HG03066 (cell line): ENCODE measurements around the gene MED4.
A peak's percentile ranks its signal among the peaks of the same experiment; 100 is the strongest.

Experiments used
- ATAC-seq: cut with Tn5 transposase; IDR thresholded peaks from one replicate; pipeline ENCODE4 v1.9.1; 2021; ENCODE audit warnings: low read depth; ENCODE audit not compliant: unreplicated experiment

The MED4 gene

GRCh38 chr13:48094781-48095502 is at the start of gene MED4:
MED4 (minus strand) TSS chr13:48095104; CDS start chr13:48095078, 26 bp downstream.
- ATAC-seq = peak; percentile 80

GRCh38 chr13:48144413-48145035 is 49.6 kb upstream of the MED4 start:
- ATAC-seq = no peak

GRCh38 chr13:48142436-48142835 is 47.5 kb upstream of the MED4 start:
- peak; percentile 90 for ATAC-seq

DNA sequence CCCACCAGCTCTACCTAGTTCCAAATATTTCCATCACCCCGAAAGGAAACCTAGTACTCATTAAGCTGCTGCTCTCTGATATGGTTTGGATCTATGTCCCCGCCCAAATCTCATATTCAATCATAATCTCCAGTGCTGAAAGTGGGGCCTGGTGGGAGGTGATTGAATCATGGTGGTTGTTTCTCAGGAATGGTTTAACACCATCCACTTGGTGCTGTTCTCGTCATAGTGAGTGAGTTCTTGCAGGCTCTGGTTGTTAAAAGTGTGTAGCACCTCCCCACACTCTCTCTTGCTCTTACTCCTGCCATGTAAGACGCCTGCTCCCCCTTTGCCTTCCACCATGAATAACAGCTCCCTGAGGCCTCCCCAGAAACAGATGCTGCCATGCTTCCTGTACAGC is 43.4 kb upstream of the MED4 start:
- no peak for ATAC-seq

- no peak for ATAC-seq
Measured at GRCh38 chr13:48132961-48133360, 38.1 kb upstream of the MED4 start.

DNA sequence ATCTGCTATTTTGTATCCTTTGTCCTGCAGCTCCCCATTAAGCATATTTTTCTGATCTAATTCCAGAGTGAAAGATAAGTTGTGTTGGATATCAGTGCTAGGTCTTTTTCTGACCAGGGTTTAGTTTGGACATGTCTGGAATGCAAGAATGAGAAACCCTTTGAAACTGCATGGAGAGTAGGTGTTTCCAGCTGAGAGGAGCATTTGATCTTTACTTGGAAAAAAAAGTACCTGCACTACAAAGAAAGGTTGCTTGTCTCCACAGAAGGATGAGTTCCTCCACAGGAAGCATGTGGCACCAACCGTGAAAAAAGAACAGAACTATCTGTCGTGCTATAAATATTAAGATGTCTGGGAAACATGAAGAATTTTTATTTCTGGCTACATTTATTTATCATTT is 36.6 kb upstream of the MED4 start:
- no peak for ATAC-seq

DNA sequence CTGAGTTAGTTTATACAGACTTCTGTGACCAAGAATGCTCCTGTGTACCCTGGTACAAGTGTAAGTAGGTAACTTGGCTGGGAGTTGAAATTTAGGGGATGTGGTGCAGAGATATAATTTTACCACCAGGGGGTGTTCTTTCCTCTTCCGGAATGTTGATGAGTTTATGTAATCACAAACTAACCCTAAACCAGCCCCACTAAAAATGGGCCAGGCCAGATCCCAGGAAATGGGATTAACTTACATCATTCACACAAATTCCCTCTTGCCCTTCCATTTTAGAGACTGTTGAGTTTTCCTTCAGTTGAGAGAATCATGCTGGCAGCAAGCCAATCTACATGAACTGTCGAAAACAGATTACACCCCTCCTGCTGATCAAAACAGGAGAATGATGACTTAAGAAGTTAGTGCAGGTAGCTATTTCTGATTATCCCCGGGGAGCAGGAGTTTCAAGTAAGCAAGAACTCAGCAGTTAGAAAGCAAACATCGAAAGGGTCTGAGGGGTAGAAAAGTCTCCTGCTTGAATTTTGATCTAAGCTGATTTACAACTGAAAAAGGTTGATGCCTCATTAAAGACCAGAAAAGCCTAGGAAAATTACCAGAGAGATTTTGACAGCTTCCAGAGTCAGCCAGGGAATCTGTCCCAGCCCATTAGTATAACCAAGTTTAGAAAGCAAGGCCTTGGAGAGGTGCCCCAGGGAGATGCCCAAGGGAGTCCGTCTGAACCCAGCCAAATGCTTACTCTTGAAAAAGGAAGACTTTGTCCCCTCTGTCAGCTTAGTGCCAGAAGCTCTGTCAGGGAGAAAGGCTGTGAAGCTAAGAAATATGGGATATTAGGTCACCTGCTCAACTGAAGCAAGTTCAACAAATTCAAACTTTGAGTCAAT is 32.3 kb upstream of the MED4 start:
- no peak for ATAC-seq

DNA sequence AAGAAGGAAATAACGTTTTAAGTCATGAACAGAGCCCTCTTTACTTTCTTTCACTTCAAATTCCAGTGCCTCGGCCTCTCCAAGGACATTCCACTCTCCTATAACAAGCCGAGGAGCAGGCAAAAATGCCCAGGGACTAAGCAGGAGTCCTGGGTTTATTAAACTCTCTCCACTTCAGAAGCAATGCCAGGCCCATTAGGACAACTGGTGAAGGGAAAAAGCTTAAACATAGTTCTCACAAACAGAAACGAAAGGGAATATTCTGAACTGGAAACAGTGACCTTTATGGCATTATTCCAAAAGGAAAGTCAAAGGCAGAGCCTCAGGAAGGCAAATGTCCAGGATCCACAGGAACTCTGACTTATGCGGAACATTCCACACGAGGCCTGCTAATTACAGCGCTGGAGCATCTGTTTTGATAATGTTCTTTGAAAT is 30.9 kb upstream of the MED4 start:
- ATAC-seq = no peak

DNA sequence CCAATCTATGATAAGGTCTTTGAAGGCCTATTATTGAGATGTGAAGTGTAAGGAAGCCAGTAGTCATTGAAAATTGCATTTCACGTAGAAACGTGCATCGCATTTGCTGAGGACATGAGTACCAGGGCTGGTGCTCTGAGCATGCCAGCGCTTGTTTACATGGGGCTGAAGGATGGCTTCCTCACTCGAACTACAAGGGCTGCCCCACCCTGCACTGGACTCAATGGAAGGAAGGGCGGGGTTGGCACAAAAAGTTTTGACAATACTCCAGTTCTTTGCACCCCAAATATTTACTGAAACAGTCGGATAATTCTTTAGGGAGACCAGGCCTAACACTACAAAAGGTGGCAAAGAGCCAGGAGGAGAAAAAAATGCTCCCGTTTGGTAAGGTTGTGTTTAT is 28.9 kb upstream of the MED4 start:
- ATAC-seq = no peak

DNA sequence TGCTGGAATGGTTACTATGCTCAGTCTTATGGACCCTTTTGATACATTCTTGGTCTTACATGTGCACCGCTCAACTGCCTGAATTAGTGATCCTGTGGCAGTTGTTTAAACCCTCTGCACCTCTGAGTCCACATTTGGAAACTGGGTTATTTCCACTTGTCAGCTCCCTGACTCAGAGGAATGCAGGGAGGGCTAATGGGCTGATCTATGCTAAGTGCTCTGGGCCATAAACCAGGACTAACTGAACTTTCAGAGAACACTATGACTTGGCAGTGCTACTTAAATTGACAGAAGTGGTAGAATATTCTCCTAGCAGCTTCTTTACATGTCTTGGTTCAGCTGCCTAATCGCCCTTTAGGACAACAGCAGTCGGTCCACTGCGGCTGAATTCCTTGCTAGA is 26.8 kb upstream of the MED4 start:
- no peak for ATAC-seq

GRCh38 chr13:48120241-48120640 is 25.3 kb upstream of the MED4 start:
- ATAC-seq = no peak

GRCh38 chr13:48118030-48118429 is 23.1 kb upstream of the MED4 start:
- no peak for ATAC-seq

- no peak for ATAC-seq
Measured at GRCh38 chr13:48116808-48117207, 21.9 kb upstream of the MED4 start.

DNA sequence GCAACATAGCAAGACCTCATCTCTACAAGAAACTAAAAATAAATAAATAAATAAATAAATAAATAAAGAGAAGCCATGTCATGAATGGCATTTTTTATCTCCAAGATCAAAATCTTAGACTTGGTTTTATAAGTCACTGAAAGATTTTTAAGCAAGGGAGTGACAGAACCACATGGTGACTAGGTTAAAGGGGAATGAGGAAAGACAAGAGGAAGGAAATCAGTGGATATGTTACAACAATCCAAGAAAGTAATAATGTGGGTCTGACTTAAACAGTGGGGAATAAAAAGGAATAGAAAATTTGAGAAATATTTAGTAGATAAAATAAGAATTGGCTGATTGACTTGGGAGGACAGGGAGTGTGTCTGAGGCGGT is 18.8 kb upstream of the MED4 start:
- ATAC-seq = no peak

DNA sequence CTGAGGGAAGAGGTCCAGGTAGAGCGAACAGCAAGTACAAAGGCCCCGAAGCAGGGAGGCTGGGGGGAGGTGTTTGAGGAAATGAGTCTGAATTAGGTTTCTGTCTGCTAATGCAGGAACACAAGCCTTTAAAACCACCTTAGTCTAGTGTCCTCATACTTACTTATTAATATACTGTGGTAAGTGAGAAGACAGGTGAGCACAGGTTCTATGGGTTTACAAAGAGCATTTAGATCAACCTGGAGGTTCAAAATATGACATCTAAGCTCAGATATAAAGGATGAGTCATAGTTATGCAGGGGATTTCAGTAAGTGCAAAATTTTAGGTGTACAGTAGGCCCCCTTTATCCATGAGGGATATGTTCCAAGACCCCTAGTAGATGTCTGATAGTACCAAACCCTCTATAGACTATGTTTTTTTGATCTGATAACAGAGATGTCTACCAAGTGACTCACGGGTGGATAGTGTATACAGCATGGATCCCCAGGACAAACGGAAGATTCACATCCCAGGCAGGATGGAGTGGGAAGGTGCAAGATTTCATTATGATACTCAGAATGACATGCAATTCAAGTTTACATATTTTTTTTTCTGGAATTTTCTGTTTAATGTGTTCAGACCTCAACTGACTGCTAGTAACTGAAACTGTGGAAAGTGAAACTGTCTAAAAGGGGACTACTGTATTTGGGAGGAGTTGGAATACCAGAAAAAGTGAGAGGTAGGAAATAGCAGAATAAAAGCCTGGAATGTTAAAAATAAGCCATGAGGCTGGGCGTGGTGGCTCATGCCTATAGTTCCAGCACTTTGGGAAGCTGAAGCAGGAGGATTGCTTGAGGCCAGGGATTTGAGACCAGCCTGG is 18.2 kb upstream of the MED4 start:
- ATAC-seq = no peak

DNA sequence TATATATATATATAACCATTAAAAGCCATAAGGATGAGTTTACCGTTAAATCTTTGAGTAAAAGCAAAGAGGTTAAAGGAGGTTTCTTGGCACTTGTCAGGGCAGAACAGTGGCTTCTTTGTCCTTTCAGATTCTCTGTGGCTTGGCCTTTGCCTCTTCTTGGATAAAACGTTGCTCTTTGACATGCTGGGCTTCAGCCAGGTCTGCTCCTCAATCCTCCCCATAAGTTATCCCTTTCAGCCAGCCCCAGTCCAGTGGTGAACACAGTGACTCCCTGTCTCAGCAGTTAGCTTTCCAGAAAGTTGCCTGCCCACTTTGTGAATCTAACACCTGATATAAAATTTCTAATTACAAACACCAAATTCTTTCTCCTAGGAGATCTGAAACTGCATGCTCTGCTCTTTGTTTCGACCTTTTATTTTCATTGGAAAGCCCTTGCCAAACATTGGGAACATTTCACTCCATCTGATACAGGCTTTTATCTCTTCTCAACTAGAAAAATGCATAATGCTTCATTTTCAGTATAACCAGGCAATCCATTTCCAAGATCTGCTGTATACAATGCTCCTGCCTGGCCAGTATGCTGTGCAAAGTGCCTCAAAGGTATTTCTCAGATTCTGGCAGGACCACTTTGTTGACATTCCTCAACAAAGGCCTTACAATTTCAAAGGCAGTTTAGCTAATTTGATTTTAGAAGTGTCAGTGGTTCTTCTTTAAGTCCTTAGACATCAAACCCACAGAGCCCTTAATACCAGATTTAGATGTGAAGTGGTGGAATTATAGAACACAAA is 16.2 kb upstream of the MED4 start:
- no peak for ATAC-seq

GRCh38 chr13:48110132-48110868 is 15.4 kb upstream of the MED4 start:
- ATAC-seq = no peak

DNA sequence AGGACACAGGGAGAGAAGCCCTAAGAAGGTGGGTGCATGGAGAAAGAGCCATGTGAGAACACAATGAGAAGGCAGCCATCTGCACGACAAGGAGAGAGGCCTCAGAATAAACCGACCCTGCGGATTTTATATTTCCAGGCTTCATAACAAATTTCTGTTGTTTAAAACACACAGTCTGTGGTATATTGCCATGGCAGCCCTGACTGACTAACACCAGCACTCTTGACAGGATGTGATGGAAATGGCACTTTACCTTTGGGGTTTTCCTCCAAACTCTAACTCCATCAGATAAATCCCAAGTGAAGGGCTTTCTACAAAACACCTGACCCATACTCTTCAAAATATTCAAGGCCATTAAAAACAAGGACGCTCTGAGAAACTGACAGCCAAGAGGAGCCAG is 13.2 kb upstream of the MED4 start:
- no peak for ATAC-seq

DNA sequence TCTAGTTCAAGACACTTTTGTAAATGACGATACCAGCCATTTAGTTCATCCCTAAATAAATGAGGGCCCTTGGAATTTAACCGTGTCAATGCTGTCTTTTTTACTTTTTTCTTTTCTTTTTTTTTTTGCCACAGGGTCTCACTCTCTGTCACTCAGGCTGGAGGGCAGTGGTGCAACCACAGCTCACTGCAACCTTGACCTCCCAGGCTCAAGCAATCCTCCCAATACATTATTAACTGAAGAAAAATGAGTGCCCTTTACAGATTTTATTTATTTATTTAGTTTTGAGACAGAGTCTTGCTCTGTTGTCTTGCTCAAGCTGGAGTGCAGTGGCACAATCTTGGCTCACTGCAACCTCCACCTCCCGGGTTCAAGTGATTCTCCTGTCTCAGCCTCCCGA is 2.9 kb upstream of the MED4 start:
- ATAC-seq = no peak
